Ascending aorta (tissue), 2 donors: Measurements from ENCODE around the gene EIF4G3. TPM values are rescaled to one million over a fixed set of nuclear protein-coding genes. Genes with fewer than 3 reads are reported as not detected.

ENCODE experiments used
- DNase-seq, 2 donors: peaks; one replicate each; pipeline ENCODE4 v3.0.0-alpha.2; 2019; ENCODE audit warnings: low spot score in 2 of 2
- H3K27ac ChIP-seq, 2 donors: fragments of 200-600 bp; sonication (generic); one replicate each; pipeline ENCODE4 v1.5.1; 2016 to 2017; ENCODE audit warnings: mild to moderate bottlenecking in 1 of 2
- H3K27me3 ChIP-seq: fragments of 200-600 bp; sonication (generic); one replicate; pipeline ENCODE4 v1.5.1; 2017
- H3K36me3 ChIP-seq, 2 donors: fragments of 200-600 bp; sonication (generic); one replicate each; pipeline ENCODE4 v1.5.1; 2016
- H3K4me1 ChIP-seq, 2 donors: fragments of 200-600 bp; sonication (generic); one replicate each; pipeline ENCODE4 v1.5.1; 2016 to 2017; ENCODE audit warnings: mild to moderate bottlenecking in 1 of 2
- H3K4me3 ChIP-seq, 2 donors: fragments of 200-600 bp; sonication (generic); one replicate each; pipeline ENCODE4 v1.5.1; 2016 to 2017; ENCODE audit warnings: mild to moderate bottlenecking in 1 of 2
- H3K9me3 ChIP-seq, 2 donors: fragments of 200-600 bp; sonication (generic); one replicate each; pipeline ENCODE4 v1.5.1; 2016
- intact Hi-C: fragments of 100-400 bp; cut with DNase I; formaldehyde crosslinking; loops from one replicate; pipeline ENCODE4 v1.15.1; 2023
- total RNA-seq: library from RNA; depleted of rRNA; stranded (reverse); fragments of >200 nt; gene quantifications from one replicate; pipeline ENCODE4 v1.1.0, GENCODE V29; 2016
- TF ChIP-seq, protein P1 (sequence below), 3 experiments: fragments of 200-600 bp in 2 of 3; fragments of 450-650 bp in 1 of 3; sonication (generic) in 2 of 3; IDR thresholded peaks; one replicate each; pipeline ENCODE4 v1.5.1; 2016 to 2019; ENCODE audit warnings: antibody characterized with exemption in 3 of 3, mild to moderate bottlenecking in 1 of 3, moderate library complexity in 1 of 3

Gene EIF4G3
- total RNA-seq, 1 donor from 2014 or later, result 33.7 TPM

DNA sequence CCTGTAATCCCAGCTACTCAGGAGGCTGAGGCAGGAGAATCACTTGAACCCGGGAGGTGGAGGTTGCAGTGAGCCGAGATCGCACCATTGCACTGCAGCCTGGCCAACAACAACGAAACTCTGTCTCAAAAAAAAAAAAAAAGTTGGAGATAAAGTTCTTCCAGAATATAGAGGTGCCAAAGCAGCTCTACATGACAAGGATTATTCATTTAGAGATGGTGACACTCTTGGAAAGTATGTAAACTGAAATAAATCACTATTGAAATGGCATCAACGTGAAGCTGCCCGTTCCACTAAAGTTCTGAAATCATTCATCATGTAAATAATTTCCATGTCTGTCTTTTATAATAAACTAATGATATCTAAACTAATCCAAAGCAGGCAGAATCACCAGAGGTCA is 14.9 kb downstream of the EIF4G3 start:
- no peaks in the 10 kb centered on the region for H3K27me3 ChIP-seq
- peaks cover 5 to 15% of the 10 kb centered on the region in 2 donors for H3K36me3 ChIP-seq
- no peak overlapping the region for H3K4me3 ChIP-seq
- H3K9me3 ChIP-seq, result no peaks in the 10 kb centered on the region
- intact Hi-C loops, result no loop called here
- H3K4me1 ChIP-seq, result no peaks in the 10 kb centered on the region
- no peak overlapping the region for H3K27ac ChIP-seq
- DNase-seq, result no peak
- TF ChIP-seq, protein P1, sequence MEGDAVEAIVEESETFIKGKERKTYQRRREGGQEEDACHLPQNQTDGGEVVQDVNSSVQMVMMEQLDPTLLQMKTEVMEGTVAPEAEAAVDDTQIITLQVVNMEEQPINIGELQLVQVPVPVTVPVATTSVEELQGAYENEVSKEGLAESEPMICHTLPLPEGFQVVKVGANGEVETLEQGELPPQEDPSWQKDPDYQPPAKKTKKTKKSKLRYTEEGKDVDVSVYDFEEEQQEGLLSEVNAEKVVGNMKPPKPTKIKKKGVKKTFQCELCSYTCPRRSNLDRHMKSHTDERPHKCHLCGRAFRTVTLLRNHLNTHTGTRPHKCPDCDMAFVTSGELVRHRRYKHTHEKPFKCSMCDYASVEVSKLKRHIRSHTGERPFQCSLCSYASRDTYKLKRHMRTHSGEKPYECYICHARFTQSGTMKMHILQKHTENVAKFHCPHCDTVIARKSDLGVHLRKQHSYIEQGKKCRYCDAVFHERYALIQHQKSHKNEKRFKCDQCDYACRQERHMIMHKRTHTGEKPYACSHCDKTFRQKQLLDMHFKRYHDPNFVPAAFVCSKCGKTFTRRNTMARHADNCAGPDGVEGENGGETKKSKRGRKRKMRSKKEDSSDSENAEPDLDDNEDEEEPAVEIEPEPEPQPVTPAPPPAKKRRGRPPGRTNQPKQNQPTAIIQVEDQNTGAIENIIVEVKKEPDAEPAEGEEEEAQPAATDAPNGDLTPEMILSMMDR (IDR thresholded peaks at IDR 0.05), result no peak

DNA sequence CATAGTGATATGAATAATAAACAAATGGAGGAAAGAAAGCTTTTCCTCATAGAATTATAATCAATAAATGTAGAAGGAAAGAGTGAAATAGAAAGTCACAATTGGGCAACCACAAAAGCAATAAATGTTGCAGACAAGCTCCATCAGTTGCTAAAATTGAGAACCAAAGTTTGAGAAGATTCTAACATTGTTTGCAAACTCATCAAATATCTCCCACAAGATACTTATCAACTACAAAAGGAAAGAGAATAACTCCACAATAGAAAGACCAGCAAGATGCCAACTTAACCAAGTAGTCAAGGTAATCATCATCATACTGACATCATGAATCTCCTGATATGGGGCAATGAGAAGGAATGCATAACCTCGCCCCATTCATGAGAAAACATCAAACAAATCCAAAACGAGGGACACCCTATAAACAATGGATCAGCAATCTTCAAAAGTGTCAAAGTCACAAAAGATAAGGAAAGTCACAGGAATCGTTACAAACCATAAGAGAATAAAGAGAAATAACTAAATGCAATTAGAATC is 16.4 kb downstream of the EIF4G3 start:
- Histone ChIP-seq H3K27me3 (no peaks in the 10 kb centered on the region), H3K36me3 (peaks cover 0 to 9% of the 10 kb centered on the region in 2 donors), H3K4me3 (no peak overlapping the region), H3K9me3 (no peaks in the 10 kb centered on the region), H3K4me1 (no peaks in the 10 kb centered on the region), H3K27ac (no peak overlapping the region)
- TF ChIP-seq, protein P1 (IDR thresholded peaks at IDR 0.05), result no peak
- intact Hi-C loops, result no loop called here
- no peak for DNase-seq

DNA sequence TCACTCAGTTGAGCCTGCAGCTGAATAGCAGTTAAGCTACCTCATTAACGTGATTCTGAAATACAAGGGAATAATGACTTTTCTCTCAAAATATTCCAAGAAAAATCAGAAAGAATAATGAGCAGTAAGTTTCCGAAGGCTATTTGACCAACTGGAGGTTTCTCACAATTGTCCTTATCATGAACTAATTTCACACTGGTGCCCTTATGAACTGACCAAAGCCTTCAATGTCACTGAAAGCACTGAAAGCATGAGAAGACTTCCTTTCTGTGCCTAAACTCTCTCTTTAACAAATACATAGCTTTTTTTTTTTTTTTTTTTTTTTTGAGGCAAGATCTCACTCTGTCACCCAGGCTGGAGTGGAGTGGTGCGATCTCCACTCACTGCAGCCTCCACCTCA is 18.8 kb downstream of the EIF4G3 start:
- Histone ChIP-seq H3K4me3 (no peak overlapping the region), H3K9me3 (no peaks in the 10 kb centered on the region), H3K4me1 (no peaks in the 10 kb centered on the region), H3K36me3 (peaks cover 0 to 9% of the 10 kb centered on the region in 2 donors), H3K27ac (no peak overlapping the region), H3K27me3 (no peaks in the 10 kb centered on the region)
- DNase-seq, result no peak
- TF ChIP-seq, protein P1 (IDR thresholded peaks at IDR 0.05), result no peak
- intact Hi-C loops, result no loop called here

GRCh38 chr1:21157054-21157453 is 19.6 kb downstream of the EIF4G3 start:
- Histone ChIP-seq H3K4me3 (no peak overlapping the region), H3K36me3 (peaks cover 0 to 9% of the 10 kb centered on the region in 2 donors), H3K27ac (no peak overlapping the region), H3K9me3 (no peaks in the 10 kb centered on the region), H3K27me3 (no peaks in the 10 kb centered on the region), H3K4me1 (no peaks in the 10 kb centered on the region)
- DNase-seq, result no peak
- intact Hi-C loops, result no loop called here
- TF ChIP-seq, protein P1 (IDR thresholded peaks at IDR 0.05), result no peak

DNA sequence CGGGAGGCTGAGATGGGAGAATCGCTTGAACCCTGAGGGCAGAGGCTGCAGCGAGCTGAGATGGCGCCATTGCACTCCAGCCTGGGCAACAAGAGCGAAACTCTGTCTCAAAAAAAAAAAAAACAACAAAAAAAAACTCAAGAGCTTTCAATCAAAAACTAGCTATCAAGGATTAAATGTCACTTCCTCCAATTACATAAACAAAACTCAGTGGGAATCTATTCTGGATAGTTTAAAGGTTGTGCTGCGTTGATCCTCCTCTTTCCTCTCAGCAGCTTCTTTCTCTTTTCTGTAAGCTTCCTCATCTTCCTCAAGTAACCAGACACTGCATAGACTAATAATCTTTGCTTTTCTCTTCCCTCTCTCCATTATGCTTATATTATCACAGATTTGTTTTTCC is 20.7 kb downstream of the EIF4G3 start:
- no peak for DNase-seq
- Histone ChIP-seq H3K4me1 (no peaks in the 10 kb centered on the region), H3K9me3 (no peaks in the 10 kb centered on the region), H3K36me3 (peaks cover 0 to 4% of the 10 kb centered on the region in 2 donors), H3K27ac (no peak overlapping the region), H3K4me3 (no peak overlapping the region), H3K27me3 (no peaks in the 10 kb centered on the region)
- TF ChIP-seq, protein P1 (IDR thresholded peaks at IDR 0.05), result no peak
- intact Hi-C loops, result no loop called here

DNA sequence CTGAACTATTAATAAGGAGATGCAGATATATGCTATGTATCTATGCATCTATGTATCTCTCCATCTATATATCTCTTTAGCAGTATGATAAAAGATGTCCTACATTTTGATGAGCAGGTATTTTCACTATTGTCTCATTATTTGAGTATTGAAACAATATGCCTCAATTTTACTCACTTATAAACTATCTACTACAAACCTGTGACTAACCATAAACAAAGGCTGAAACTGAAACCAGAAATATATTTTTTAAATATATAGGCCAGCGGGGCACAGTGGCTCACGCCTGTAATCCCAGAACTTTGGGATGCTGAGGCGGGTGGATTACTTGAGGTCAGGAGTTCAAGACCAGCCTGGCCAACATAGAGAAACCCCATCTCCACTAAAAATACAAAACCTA is 22.0 kb downstream of the EIF4G3 start:
- Histone ChIP-seq H3K27ac (no peak overlapping the region), H3K4me3 (no peak overlapping the region), H3K36me3 (peaks cover 0 to 4% of the 10 kb centered on the region in 2 donors), H3K9me3 (no peaks in the 10 kb centered on the region), H3K4me1 (peaks cover 3 to 4% of the 10 kb centered on the region in 2 donors), H3K27me3 (no peaks in the 10 kb centered on the region)
- no peak for DNase-seq
- TF ChIP-seq, protein P1 (IDR thresholded peaks at IDR 0.05), result no peak
- intact Hi-C loops, result no loop called here
